HG03097 (cell line): ENCODE data around the gene USP35.
"Not testable (repeated sequence)": the region's sequence is repeated elsewhere in the genome, so short reads cannot be mapped to it uniquely, and the experiment has no call there.

Experiments used
- ATAC-seq: cut with Tn5 transposase; IDR thresholded peaks from one replicate; pipeline ENCODE4 v1.9.1; 2021; ENCODE audit not compliant: unreplicated experiment, low FRiP score

The USP35 gene

GRCh38 chr11:78216021-78216420 is 27.3 kb downstream of the USP35 start:
- no peak for ATAC-seq

- no peak for ATAC-seq
Observed at GRCh38 chr11:78216571-78217287, 28.0 kb downstream of the USP35 start.

GRCh38 chr11:78217650-78218541 is 29.2 kb downstream of the USP35 start:
- ATAC-seq, result no peak

GRCh38 chr11:78218707-78219492 is 30.2 kb downstream of the USP35 start:
- ATAC-seq, result no peak

GRCh38 chr11:78219493-78220217 is 30.9 kb downstream of the USP35 start:
- no peak for ATAC-seq

- no peak for ATAC-seq
Observed at GRCh38 chr11:78220218-78221157, 31.8 kb downstream of the USP35 start.

GRCh38 chr11:78221396-78222315 is 32.9 kb downstream of the USP35 start:
- ATAC-seq, result no peak

GRCh38 chr11:78222726-78223125 is 34.0 kb downstream of the USP35 start:
- ATAC-seq, result not testable (repeated sequence)

GRCh38 chr11:78223320-78223954 is 34.7 kb downstream of the USP35 start:
- peak; percentile 59 for ATAC-seq

- ATAC-seq, result no peak
Observed at GRCh38 chr11:78224506-78224905, 35.8 kb downstream of the USP35 start.

GRCh38 chr11:78224906-78225420 is 36.2 kb downstream of the USP35 start:
- ATAC-seq, result no peak

GRCh38 chr11:78226684-78227680 is 38.3 kb downstream of the USP35 start:
- no peak for ATAC-seq

- no peak for ATAC-seq
Observed at GRCh38 chr11:78227921-78228320, 39.2 kb downstream of the USP35 start.

- peak; percentile 48 for ATAC-seq
Observed at GRCh38 chr11:78228467-78228866, 39.7 kb downstream of the USP35 start.

- ATAC-seq, result no peak
Observed at GRCh38 chr11:78229106-78229505, 40.4 kb downstream of the USP35 start.

GRCh38 chr11:78230161-78230877 is 41.6 kb downstream of the USP35 start:
- no peak for ATAC-seq
